MM.1S (cell line): Measurements from ENCODE around the gene RABGEF1.
"Not testable (repeated sequence)": the region's sequence is repeated elsewhere in the genome, so short reads cannot be mapped to it uniquely, and the experiment has no call there.

ENCODE experiments used
- DNase-seq: peaks from one replicate; pipeline ENCODE4 v3.0.0-alpha.2; 2015
- H2AFZ ChIP-seq: fragments of 300-600 bp; sonication (generic); 2 replicates; pipeline ENCODE4 v1.6.0; 2016; ENCODE audit warnings: antibody characterized with exemption, low read length
- H3F3A ChIP-seq: fragments of 300-600 bp; sonication (generic); 2 replicates; pipeline ENCODE4 v1.6.1; 2016; ENCODE audit warnings: mild to moderate bottlenecking, antibody characterized with exemption, low read length, moderate library complexity, mixed read lengths; ENCODE audit not compliant: insufficient read depth
- H3K27ac ChIP-seq: fragments of 300-600 bp; sonication (generic); 2 replicates; pipeline ENCODE4 v1.5.1; 2016; ENCODE audit warnings: mild to moderate bottlenecking, low read length
- H3K27me3 ChIP-seq: fragments of 300-600 bp; sonication (generic); replicated peaks from 2 replicates; pipeline ENCODE4 v1.6.0; 2016; ENCODE audit warnings: low read length; ENCODE audit not compliant: insufficient read depth
- H3K36me3 ChIP-seq: fragments of 300-600 bp; sonication (generic); replicated peaks from 2 replicates; pipeline ENCODE4 v1.6.1; 2016; ENCODE audit warnings: mild to moderate bottlenecking, low read length, mixed read lengths; ENCODE audit not compliant: insufficient read depth
- H3K4me1 ChIP-seq: fragments of 300-600 bp; sonication (generic); 2 replicates; pipeline ENCODE4 v1.6.1; 2016; ENCODE audit warnings: low read length, mixed read lengths
- H3K4me2 ChIP-seq: fragments of 300-600 bp; sonication (generic); 2 replicates; pipeline ENCODE4 v1.6.0; 2016; ENCODE audit warnings: low read depth, low read length
- H3K4me3 ChIP-seq: fragments of 300-600 bp; sonication (generic); 2 replicates; pipeline ENCODE4 v1.5.1; 2016; ENCODE audit warnings: low read length, mixed read lengths
- H3K79me2 ChIP-seq: fragments of 300-600 bp; sonication (generic); 2 replicates; pipeline ENCODE4 v1.6.1; 2016; ENCODE audit warnings: mixed run types, low read length, mixed read lengths
- H3K9ac ChIP-seq: fragments of 300-600 bp; sonication (generic); 2 replicates; pipeline ENCODE4 v1.6.1; 2016; ENCODE audit warnings: low read length, mixed read lengths
- H3K9me2 ChIP-seq: fragments of 300-600 bp; sonication (generic); replicated peaks from 2 replicates; pipeline ENCODE4 v1.6.1; 2016; ENCODE audit warnings: mild to moderate bottlenecking, low read length, mixed read lengths; ENCODE audit not compliant: insufficient read depth
- H3K9me3 ChIP-seq: fragments of 300-600 bp; sonication (generic); replicated peaks from 2 replicates; pipeline ENCODE4 v1.6.1; 2016; ENCODE audit warnings: mild to moderate bottlenecking, low read length, mixed read lengths; ENCODE audit not compliant: insufficient read depth
- H4K20me1 ChIP-seq: fragments of 300-600 bp; sonication (generic); 2 replicates; pipeline ENCODE4 v1.6.1; 2016; ENCODE audit warnings: mild to moderate bottlenecking, low read length, moderate library complexity, mixed read lengths; ENCODE audit not compliant: insufficient read depth
- EZH2 ChIP-seq: fragments of 300-600 bp; sonication (generic); optimal IDR thresholded peaks from 2 replicates; pipeline ENCODE3; 2017; ENCODE audit warnings: low read depth, mild to moderate bottlenecking, antibody characterized with exemption, low read length, mixed read lengths
- EZH2phosphoT487 ChIP-seq: fragments of 300-600 bp; sonication (generic); IDR thresholded peaks from 2 replicates; pipeline ENCODE4 v1.6.1; 2018; ENCODE audit warnings: antibody characterized with exemption, low read length
- TF ChIP-seq, protein P1 (sequence below): fragments of 300-600 bp; sonication (generic); IDR thresholded peaks from 2 replicates; pipeline ENCODE4 v1.5.1; 2016; ENCODE audit warnings: antibody characterized with exemption, low read length, mixed read lengths

RABGEF1 gene

DNA sequence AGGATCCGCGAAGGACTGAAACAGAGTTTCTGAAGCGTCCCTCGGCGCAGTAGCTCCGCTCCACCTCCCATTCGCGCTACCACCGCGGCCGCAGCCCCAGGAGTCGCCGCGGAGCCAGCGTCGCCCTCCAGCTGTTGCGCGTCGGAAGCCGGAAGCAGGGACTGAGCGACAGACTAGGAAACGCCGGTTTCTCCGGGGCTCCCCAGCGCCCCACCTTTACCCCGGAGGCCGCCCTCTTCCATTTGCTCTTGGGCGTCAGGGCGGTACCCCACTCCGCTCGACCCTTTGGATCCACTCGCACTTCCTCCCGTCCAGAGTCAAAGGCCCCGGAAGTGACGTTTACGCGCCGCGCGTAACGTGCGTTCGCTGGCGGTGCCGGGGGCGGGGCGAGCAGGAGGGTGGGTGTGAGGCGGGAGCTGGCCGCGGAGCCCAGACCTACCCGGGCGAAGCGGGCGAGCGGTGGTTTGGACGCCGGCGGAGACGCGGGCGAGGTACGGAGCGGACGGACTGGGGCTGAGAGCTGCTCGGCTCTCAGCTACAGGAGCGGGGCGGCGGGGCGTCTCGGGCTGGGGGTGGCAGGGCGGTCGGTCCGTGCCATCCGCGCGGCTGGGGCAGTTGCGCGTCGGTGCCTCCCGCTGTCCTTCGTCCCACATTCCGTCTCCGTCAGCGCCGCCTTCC, at the start of gene RABGEF1:
Gene RABGEF1 (plus strand): TSS at position 432 of the 678 bp plus-strand sequence. CDS start 31,167 bp downstream, outside the sequence.
- no peaks in the 10 kb centered on the region for H4K20me1 ChIP-seq
- no peaks in the 10 kb centered on the region for H3K9me3 ChIP-seq
- H3K79me2 ChIP-seq, result peaks cover 48% of the 10 kb centered on the region
- peaks cover 3% of the 10 kb centered on the region; the same call in 1 of the 2 replicates for H3K4me1 ChIP-seq
- H3K27me3 ChIP-seq, result no peaks in the 10 kb centered on the region
- peak; percentile 98 for DNase-seq
- peak within 1 kb of the TSS; percentile 90 for H3K27ac ChIP-seq
- peak within 1 kb of the TSS; percentile 88 for H3K9ac ChIP-seq
- TF ChIP-seq EZH2 (no peak), EZH2phosphoT487 (no peak)
- TF ChIP-seq, protein P1, sequence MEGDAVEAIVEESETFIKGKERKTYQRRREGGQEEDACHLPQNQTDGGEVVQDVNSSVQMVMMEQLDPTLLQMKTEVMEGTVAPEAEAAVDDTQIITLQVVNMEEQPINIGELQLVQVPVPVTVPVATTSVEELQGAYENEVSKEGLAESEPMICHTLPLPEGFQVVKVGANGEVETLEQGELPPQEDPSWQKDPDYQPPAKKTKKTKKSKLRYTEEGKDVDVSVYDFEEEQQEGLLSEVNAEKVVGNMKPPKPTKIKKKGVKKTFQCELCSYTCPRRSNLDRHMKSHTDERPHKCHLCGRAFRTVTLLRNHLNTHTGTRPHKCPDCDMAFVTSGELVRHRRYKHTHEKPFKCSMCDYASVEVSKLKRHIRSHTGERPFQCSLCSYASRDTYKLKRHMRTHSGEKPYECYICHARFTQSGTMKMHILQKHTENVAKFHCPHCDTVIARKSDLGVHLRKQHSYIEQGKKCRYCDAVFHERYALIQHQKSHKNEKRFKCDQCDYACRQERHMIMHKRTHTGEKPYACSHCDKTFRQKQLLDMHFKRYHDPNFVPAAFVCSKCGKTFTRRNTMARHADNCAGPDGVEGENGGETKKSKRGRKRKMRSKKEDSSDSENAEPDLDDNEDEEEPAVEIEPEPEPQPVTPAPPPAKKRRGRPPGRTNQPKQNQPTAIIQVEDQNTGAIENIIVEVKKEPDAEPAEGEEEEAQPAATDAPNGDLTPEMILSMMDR, result no peak
- peak within 1 kb of the TSS; percentile 70 for H3K4me2 ChIP-seq
- peaks cover 8% of the 10 kb centered on the region; the same call in 1 of the 2 replicates for H3F3A ChIP-seq
- H3K36me3 ChIP-seq, result no peaks in the 10 kb centered on the region
- H3K9me2 ChIP-seq, result no peaks in the 10 kb centered on the region
- H3K4me3 ChIP-seq, result peak within 1 kb of the TSS; percentile 97
- H2AFZ ChIP-seq, result peak within 1 kb of the TSS; percentile 91

DNA sequence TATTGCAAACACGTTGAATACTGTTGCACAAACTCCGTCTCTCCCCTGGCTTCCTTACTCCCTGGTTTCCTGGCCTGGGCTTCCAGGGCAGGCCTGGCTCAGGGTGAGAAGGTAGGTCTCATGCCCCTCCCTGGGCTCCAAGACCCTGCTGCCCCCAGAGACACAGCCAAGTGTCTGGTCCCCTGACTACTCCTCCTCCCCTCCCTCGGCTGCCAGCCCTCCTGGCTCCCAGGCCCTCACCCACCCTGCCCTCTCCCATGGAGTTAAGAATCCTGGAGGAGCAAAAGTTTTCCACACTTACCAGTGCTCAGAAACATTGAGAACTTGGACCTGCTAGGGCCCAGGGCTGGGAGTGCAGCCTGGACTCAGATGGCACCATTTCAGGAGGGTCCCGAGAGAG, 47.2 kb upstream of the RABGEF1 start:
- Histone ChIP-seq H3K4me3 (no peak overlapping the region), H2AFZ (no peak overlapping the region), H3K9me2 (no peaks in the 10 kb centered on the region), H3K27ac (no peak overlapping the region), H4K20me1 (no peaks in the 10 kb centered on the region), H3K4me2 (no peak overlapping the region), H3K27me3 (no peaks in the 10 kb centered on the region), H3K4me1 (no peaks in the 10 kb centered on the region), H3K79me2 (no peaks in the 10 kb centered on the region), H3K36me3 (no peaks in the 10 kb centered on the region), H3F3A (no peaks in the 10 kb centered on the region), H3K9ac (no peak overlapping the region), H3K9me3 (no peaks in the 10 kb centered on the region)
- TF ChIP-seq EZH2 (no peak), EZH2phosphoT487 (no peak)
- TF ChIP-seq, protein P1, result no peak
- DNase-seq, result no peak

GRCh38 chr7:66694286-66694685, 46.2 kb upstream of the RABGEF1 start:
- Histone ChIP-seq H3K9me2 (no peaks in the 10 kb centered on the region), H3K4me2 (no peak overlapping the region), H3K27me3 (no peaks in the 10 kb centered on the region), H3K9me3 (no peaks in the 10 kb centered on the region), H3K4me1 (no peaks in the 10 kb centered on the region), H3K4me3 (no peak overlapping the region), H3K9ac (no peak overlapping the region), H3K79me2 (no peaks in the 10 kb centered on the region), H2AFZ (no peak overlapping the region), H3F3A (no peaks in the 10 kb centered on the region), H4K20me1 (no peaks in the 10 kb centered on the region), H3K27ac (no peak overlapping the region), H3K36me3 (no peaks in the 10 kb centered on the region)
- DNase-seq, result no peak
- no peak for TF ChIP-seq EZH2phosphoT487
- TF ChIP-seq EZH2, result no peak
- TF ChIP-seq, protein P1, result no peak

GRCh38 chr7:66695417-66695816, 45.1 kb upstream of the RABGEF1 start:
- H3K9ac ChIP-seq, H2AFZ ChIP-seq, H4K20me1 ChIP-seq, H3K9me3 ChIP-seq, H3K27me3 ChIP-seq, H3K9me2 ChIP-seq, H3K4me3 ChIP-seq, DNase-seq, H3K4me2 ChIP-seq, H3K36me3 ChIP-seq, H3K4me1 ChIP-seq, H3K27ac ChIP-seq, H3F3A ChIP-seq, H3K79me2 ChIP-seq: not testable (repeated sequence)

DNA sequence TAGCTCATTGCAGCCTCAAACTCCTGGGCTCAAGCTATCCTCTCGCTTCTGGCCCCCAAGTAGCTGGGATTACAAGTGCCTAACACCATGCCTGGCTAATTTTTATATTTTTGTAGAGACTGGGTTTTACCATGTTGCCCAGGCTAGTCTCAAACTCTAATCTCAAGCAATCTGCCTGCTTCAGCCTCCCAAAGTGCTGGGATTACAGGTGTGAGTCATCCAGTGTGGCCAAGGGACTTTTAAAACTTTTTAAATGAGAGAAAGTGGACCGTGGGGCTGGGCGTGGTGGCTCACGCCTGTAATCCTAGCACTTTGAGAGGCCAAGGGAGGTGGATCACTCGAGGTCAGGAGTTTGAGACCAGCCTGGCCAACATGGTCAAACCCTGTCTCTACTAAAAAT, 44.4 kb upstream of the RABGEF1 start:
- not testable (repeated sequence) for H3K9me3 ChIP-seq, H3K79me2 ChIP-seq, H4K20me1 ChIP-seq, H3K36me3 ChIP-seq, H3K9ac ChIP-seq, H3K4me2 ChIP-seq, H3F3A ChIP-seq, H3K4me1 ChIP-seq, H3K27me3 ChIP-seq, H3K9me2 ChIP-seq, DNase-seq, H3K27ac ChIP-seq, H2AFZ ChIP-seq, H3K4me3 ChIP-seq
